ENCODE measurements around the gene ELK3.
"Not testable (repeated sequence)": the region's sequence is repeated elsewhere in the genome, so short reads cannot be mapped to it uniquely, and the experiment has no call there.

The ELK3 gene

GRCh38 chr12:96315741-96316481 is 121.7 kb downstream of the ELK3 start:
- DNase-seq, result not testable (repeated sequence)

- not testable (repeated sequence) for DNase-seq
Observed at GRCh38 chr12:96317801-96318200, 123.6 kb downstream of the ELK3 start.
